Thoracic aorta endothelial cell (primary cell): ENCODE results near the gene ZNF626. TPM values are rescaled to one million over a fixed set of nuclear protein-coding genes. Genes with fewer than 3 reads are reported as not detected.

Experiments
- total RNA-seq: library from RNA; depleted of rRNA; stranded (reverse); fragments of >200 nt; gene quantifications from 2 replicates; pipeline ENCODE4 v1.2.3, GENCODE V29; 2012

The ZNF626 gene
- 13.5 and 14.2 TPM in 2 replicates for total RNA-seq

DNA sequence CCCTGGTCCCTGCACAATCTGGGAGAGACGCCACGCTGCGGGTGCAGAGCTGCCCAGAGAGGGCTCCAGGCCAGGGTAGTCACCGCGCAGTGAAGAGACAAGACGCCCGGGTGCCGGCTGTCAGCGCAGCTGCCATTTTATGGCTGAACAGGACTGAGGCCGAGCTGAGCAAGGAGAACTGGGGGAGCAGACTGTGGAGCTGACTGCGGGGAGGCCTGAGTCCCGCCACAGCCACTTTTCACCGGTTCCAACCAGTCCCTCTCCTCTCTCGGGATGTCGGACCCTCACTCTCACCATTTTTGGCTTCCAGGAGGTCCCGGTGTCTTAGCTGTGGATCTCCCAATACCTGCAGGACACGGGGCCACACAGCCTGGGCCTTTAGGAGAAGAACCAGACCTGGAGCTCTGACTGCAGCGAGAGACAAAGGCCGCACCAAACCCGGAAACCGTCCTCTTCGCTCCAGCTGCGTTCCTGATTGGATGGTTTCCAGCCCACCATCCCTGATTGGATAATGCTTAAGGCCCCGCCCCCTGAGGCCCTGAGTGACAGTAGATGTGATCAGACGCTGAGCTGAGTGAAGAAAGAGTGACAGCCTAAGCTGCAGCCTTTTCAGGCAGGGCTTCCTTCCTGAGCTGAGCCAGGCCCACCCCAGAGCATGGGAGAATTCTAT lies at the start of gene ZNF626:
Gene ZNF626 (minus strand): TSS at position 422 of the 670 bp plus-strand sequence. CDS start 125 bp downstream, at position 297.

Other genes starting within 250 kb of the ZNF626 start
- 9.6 and 12.6 TPM in 2 replicates for gene ZNF737, start 95.8 kb downstream of the ZNF626 start, total RNA-seq
- gene ZNF66, start 114.7 kb upstream of the ZNF626 start, total RNA-seq, result 6.0 and 6.4 TPM in 2 replicates